ENCODE data around the gene ZFP36L1. TPM values are rescaled to one million over a fixed set of nuclear protein-coding genes. Genes with fewer than 3 reads are reported as not detected.

Gene ZFP36L1
- total RNA-seq, 1 donor from 2014 or later: 15.5 TPM

GRCh38 chr14:68749487-68750475 lies 43.1 kb downstream of the ZFP36L1 start:
- no peaks in the 10 kb centered on the region for H3K36me3 ChIP-seq (ENCODE audit: control insufficient read depth, insufficient read depth, low read length)
- TF ChIP-seq CTCF (IDR thresholded peaks at IDR 0.05; ENCODE audit: insufficient read depth, low read length, severe bottlenecking): no peak
- no peak overlapping the region for H3K4me3 ChIP-seq (ENCODE audit: low read depth, low read length)
- DNase-seq (ENCODE audit: low read depth) (peak; percentile 17), FAIRE-seq (no peak)
- no peaks in the 10 kb centered on the region for H3K27me3 ChIP-seq (ENCODE audit: control insufficient read depth, insufficient read depth, low read length)

- no peaks in the 10 kb centered on the region for H3K36me3 ChIP-seq (ENCODE audit: control insufficient read depth, insufficient read depth, low read length)
- DNase-seq (ENCODE audit: low read depth): no peak
- no peaks in the 10 kb centered on the region for H3K27me3 ChIP-seq (ENCODE audit: control insufficient read depth, insufficient read depth, low read length)
- no peak for FAIRE-seq
- H3K4me3 ChIP-seq (ENCODE audit: low read depth, low read length): no peak overlapping the region
- no peak for TF ChIP-seq CTCF (IDR thresholded peaks at IDR 0.05; ENCODE audit: insufficient read depth, low read length, severe bottlenecking)
Measured at GRCh38 chr14:68748691-68749090, 44.2 kb downstream of the ZFP36L1 start.

DNA sequence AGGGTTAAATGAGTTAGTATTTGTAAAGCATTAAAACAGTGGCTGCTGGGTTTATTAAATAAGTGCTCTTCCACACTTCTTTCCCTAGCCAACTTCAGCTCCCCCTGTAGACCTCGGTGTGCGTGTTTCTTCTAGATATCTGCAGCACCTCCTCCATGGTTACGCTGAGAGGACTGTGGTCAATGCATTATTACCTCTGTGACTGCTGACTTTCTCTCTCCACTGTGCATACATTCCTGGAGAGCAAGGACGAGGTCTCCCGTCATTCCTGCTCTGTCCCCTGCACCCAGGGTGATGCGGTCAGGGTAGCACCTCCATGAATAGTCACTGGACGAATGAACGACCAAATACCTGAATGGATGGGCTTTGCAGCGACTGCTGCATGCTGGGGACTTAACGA lies 44.6 kb downstream of the ZFP36L1 start:
- no peaks in the 10 kb centered on the region for H3K27me3 ChIP-seq (ENCODE audit: control insufficient read depth, insufficient read depth, low read length)
- TF ChIP-seq CTCF (IDR thresholded peaks at IDR 0.05; ENCODE audit: insufficient read depth, low read length, severe bottlenecking): no peak
- H3K36me3 ChIP-seq (ENCODE audit: control insufficient read depth, insufficient read depth, low read length): no peaks in the 10 kb centered on the region
- H3K4me3 ChIP-seq (ENCODE audit: low read depth, low read length): no peak overlapping the region
- FAIRE-seq (no peak), DNase-seq (ENCODE audit: low read depth) (no peak)

- Histone ChIP-seq H3K36me3 (ENCODE audit: control insufficient read depth, insufficient read depth, low read length) (no peaks in the 10 kb centered on the region), H3K4me3 (ENCODE audit: low read depth, low read length) (no peak overlapping the region), H3K27me3 (ENCODE audit: control insufficient read depth, insufficient read depth, low read length) (no peaks in the 10 kb centered on the region)
- TF ChIP-seq CTCF (IDR thresholded peaks at IDR 0.05; ENCODE audit: insufficient read depth, low read length, severe bottlenecking): no peak
- no peak for FAIRE-seq
- DNase-seq (ENCODE audit: low read depth): no peak
Measured at GRCh38 chr14:68747393-68747792, 45.5 kb downstream of the ZFP36L1 start.

DNA sequence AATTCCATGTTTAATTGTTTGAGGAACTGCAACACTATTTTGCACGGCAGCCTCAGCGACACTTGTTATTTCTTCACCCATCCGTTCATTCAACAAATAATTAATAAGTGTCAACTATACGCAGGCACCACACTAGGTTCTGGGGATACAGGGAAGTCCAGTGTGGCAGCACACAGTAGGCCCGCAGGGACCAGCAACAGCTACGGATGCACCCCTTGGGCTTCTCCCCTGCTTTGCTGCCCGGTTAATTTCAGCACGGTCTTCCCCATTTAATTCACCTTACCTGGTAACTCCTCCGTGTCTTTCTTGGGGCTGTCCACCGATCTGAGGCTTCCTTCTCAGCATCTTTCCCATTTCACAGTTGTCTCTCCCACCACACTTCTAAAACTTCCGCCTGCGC lies 48.3 kb downstream of the ZFP36L1 start:
- H3K4me3 ChIP-seq (ENCODE audit: low read depth, low read length): no peak overlapping the region
- no peak for TF ChIP-seq CTCF (IDR thresholded peaks at IDR 0.05; ENCODE audit: insufficient read depth, low read length, severe bottlenecking)
- FAIRE-seq: no peak

More for the DNA sequence above, 48.3 kb downstream of the ZFP36L1 start:
- H3K36me3 ChIP-seq (ENCODE audit: control insufficient read depth, insufficient read depth, low read length): no peaks in the 10 kb centered on the region
- no peak for DNase-seq (ENCODE audit: low read depth)
- H3K27me3 ChIP-seq (ENCODE audit: control insufficient read depth, insufficient read depth, low read length): no peaks in the 10 kb centered on the region
